ENCODE measurements around the gene SLC36A2.
"Not testable (repeated sequence)": the region's sequence is repeated elsewhere in the genome, so short reads cannot be mapped to it uniquely, and the experiment has no call there.

SLC36A2 gene

DNA sequence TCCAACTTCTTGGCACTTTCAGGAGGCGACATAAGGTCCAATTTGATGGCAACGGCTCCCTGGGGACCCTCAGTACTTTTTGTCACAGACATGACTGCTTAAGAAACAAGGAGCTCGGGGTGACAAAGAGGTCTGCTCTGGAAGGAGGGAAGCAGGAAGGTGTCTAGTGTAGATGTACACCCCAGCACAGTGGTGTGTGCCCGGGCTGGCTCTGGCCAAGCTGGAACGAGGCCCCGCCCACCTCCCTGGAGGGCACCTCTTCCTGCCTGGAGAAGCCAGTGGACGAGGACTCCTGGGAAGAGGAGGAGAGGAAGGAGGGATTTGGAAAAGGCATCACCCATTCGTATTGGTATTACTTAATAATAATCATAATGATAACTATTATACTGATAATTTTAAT is at the start of gene SLC36A2:
Gene SLC36A2, minus strand, starts transcription at position 191 of the 400 bp plus-strand sequence. Its CDS starts 99 bp downstream, at position 92.
- H3K4me1 ChIP-seq (ENCODE audit: control insufficient read depth, insufficient read depth, low read length) = peaks cover 5% of the 10 kb centered on the region; the same call in 1 of the 2 replicates
- no peaks in the 10 kb centered on the region for H3K36me3 ChIP-seq (ENCODE audit: control insufficient read depth, insufficient read depth, low read length)
- no peaks in the 10 kb centered on the region for H3K27me3 ChIP-seq (ENCODE audit: control insufficient read depth, insufficient read depth, low read length)
- no peaks in the 10 kb centered on the region for H3K9me3 ChIP-seq (ENCODE audit: control insufficient read depth, insufficient read depth, low read length)
- WGBS (ENCODE audit: insufficient coverage, insufficient read length) = no CpG with 5 or more reads among the region's 8 CpGs
- H3K4me3 ChIP-seq (ENCODE audit: low read length) = no peak within 1 kb of the TSS
- H3K27ac ChIP-seq (ENCODE audit: low read length) = no peak within 1 kb of the TSS
- DNase-seq (ENCODE audit: low read depth, low spot score) = no peak

DNA sequence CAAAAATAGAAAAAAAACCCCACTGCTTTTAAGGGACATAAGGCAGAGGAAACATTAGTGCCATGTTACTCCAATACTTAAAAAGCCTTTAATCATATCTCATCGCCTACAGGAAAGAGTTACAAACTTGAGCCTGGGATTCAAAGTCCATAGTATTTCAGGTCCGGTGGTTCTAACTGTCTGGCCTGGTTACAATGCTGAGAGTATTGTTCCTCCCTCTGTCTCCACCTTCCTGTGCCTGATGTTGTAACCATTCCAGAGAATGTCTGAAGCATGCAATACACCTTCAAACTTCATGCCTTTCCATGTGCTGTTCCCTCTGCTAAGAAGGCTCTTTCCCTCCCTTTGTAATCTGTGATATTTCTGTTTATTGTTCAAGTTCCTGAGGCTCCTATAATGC is 41.6 kb upstream of the SLC36A2 start:
- Histone ChIP-seq H3K9me3 (ENCODE audit: control insufficient read depth, insufficient read depth, low read length) (no peaks in the 10 kb centered on the region), H3K27ac (ENCODE audit: low read length) (no peak overlapping the region), H3K27me3 (ENCODE audit: control insufficient read depth, insufficient read depth, low read length) (no peaks in the 10 kb centered on the region), H3K36me3 (ENCODE audit: control insufficient read depth, insufficient read depth, low read length) (no peaks in the 10 kb centered on the region), H3K4me3 (ENCODE audit: low read length) (no peak overlapping the region), H3K4me1 (ENCODE audit: control insufficient read depth, insufficient read depth, low read length) (peaks cover 6% of the 10 kb centered on the region; the same call in 1 of the 2 replicates)
- WGBS (ENCODE audit: insufficient coverage, insufficient read length) = no CpG with 5 or more reads among the region's 2 CpGs
- no peak for DNase-seq (ENCODE audit: low read depth, low spot score)

DNA sequence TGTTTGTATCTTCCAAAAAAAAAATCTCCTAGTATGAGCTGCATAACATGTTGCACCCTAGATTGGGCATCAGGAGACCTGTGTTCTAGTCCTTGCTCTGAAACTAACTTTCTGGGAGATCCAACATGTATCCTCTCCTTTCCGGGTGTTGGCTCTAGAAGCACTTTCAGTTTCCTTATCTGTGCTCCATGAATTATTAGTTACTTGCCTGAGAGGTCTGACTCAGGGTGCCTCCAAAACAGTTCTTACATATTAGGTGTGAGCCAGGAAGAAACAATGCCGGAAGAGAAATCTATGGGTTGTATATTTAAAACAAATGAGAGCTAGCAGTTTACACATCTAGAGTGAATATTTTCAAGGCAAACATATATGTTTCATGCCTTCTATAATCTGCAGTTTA is 36.7 kb upstream of the SLC36A2 start:
- Histone ChIP-seq H3K27ac (ENCODE audit: low read length) (no peak overlapping the region), H3K27me3 (ENCODE audit: control insufficient read depth, insufficient read depth, low read length) (no peaks in the 10 kb centered on the region), H3K4me3 (ENCODE audit: low read length) (no peak overlapping the region), H3K9me3 (ENCODE audit: control insufficient read depth, insufficient read depth, low read length) (no peaks in the 10 kb centered on the region), H3K36me3 (ENCODE audit: control insufficient read depth, insufficient read depth, low read length) (no peaks in the 10 kb centered on the region), H3K4me1 (ENCODE audit: control insufficient read depth, insufficient read depth, low read length) (peaks cover 6% of the 10 kb centered on the region; the same call in 1 of the 2 replicates)
- no CpG with 5 or more reads among the region's 2 CpGs for WGBS (ENCODE audit: insufficient coverage, insufficient read length)
- no peak for DNase-seq (ENCODE audit: low read depth, low spot score)

DNA sequence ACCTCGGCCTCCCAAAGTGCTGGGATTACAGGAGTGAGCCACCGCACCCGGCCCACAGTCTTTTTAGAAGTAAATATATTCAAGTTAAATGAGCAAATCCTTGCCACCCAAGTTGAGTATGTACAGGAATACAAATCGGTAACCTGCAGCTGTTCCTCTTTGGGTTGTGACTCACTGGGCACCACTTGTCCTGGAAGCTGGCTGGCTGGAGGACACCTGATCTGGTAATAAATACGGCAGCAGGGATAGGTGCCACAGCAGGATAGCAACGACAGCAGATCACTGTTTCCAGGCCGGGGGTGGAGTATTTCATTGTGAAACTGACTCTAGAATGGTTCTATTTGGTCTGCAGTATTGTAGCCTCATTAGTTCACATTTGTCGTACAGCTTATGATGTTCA is 35.7 kb upstream of the SLC36A2 start:
- Histone ChIP-seq H3K27me3 (ENCODE audit: control insufficient read depth, insufficient read depth, low read length) (no peaks in the 10 kb centered on the region), H3K4me1 (ENCODE audit: control insufficient read depth, insufficient read depth, low read length) (peaks cover 5% of the 10 kb centered on the region; the same call in 1 of the 2 replicates), H3K9me3 (ENCODE audit: control insufficient read depth, insufficient read depth, low read length) (no peaks in the 10 kb centered on the region), H3K4me3 (ENCODE audit: low read length) (no peak overlapping the region), H3K36me3 (ENCODE audit: control insufficient read depth, insufficient read depth, low read length) (no peaks in the 10 kb centered on the region), H3K27ac (ENCODE audit: low read length) (no peak overlapping the region)
- no peak for DNase-seq (ENCODE audit: low read depth, low spot score)
- no CpG with 5 or more reads among the region's 8 CpGs for WGBS (ENCODE audit: insufficient coverage, insufficient read length)

DNA sequence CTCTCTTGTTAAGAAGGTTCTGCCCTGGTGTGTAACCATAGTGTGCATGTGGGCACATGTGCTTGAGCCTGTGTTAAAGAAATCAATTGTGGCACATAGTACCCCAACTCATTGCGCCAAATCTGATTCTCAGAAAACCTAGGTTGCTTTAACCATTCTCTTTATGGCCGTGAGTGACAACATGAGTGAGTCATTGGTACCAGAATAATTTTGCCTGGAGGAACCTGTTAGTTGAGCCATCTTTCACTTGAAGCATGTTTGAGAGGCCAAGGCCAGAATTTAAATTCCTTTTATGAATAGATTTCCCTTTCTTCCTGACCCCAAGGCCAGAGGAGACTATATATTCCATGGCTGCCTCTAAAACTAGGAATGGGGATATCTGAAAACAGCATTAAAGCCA is 35.2 kb upstream of the SLC36A2 start:
- Histone ChIP-seq H3K27ac (ENCODE audit: low read length) (no peak overlapping the region), H3K27me3 (ENCODE audit: control insufficient read depth, insufficient read depth, low read length) (no peaks in the 10 kb centered on the region), H3K4me3 (ENCODE audit: low read length) (no peak overlapping the region), H3K36me3 (ENCODE audit: control insufficient read depth, insufficient read depth, low read length) (no peaks in the 10 kb centered on the region), H3K9me3 (ENCODE audit: control insufficient read depth, insufficient read depth, low read length) (no peaks in the 10 kb centered on the region), H3K4me1 (ENCODE audit: control insufficient read depth, insufficient read depth, low read length) (peaks cover 5% of the 10 kb centered on the region; the same call in 1 of the 2 replicates)
- no CpG with 5 or more reads among the region's 2 CpGs for WGBS (ENCODE audit: insufficient coverage, insufficient read length)
- DNase-seq (ENCODE audit: low read depth, low spot score) = no peak

DNA sequence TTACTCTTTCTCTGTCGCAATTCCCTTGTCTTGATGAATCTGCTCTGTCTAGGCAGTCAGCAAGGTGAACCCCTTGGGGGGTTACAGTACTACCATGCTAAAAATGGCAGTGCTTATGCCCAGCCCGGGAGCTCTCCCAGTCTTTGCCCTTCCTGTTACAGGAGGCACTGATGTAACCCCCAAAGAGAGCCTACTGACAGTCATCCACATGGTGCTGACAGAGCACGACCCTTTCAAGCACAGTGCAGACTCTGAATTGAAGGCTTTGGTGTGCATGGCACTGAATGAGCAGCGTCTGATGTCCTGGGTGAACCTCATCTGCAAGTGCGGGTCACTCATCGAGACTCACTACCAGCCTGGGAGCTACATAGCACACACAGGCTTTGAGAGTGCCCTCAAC is 34.5 kb upstream of the SLC36A2 start:
- no CpG with 5 or more reads among the region's 6 CpGs for WGBS (ENCODE audit: insufficient coverage, insufficient read length)
- Histone ChIP-seq H3K4me3 (ENCODE audit: low read length) (no peak overlapping the region), H3K9me3 (ENCODE audit: control insufficient read depth, insufficient read depth, low read length) (no peaks in the 10 kb centered on the region), H3K4me1 (ENCODE audit: control insufficient read depth, insufficient read depth, low read length) (peaks cover 3% of the 10 kb centered on the region; the same call in 1 of the 2 replicates), H3K27ac (ENCODE audit: low read length) (no peak overlapping the region), H3K27me3 (ENCODE audit: control insufficient read depth, insufficient read depth, low read length) (no peaks in the 10 kb centered on the region), H3K36me3 (ENCODE audit: control insufficient read depth, insufficient read depth, low read length) (no peaks in the 10 kb centered on the region)
- no peak for DNase-seq (ENCODE audit: low read depth, low spot score)

DNA sequence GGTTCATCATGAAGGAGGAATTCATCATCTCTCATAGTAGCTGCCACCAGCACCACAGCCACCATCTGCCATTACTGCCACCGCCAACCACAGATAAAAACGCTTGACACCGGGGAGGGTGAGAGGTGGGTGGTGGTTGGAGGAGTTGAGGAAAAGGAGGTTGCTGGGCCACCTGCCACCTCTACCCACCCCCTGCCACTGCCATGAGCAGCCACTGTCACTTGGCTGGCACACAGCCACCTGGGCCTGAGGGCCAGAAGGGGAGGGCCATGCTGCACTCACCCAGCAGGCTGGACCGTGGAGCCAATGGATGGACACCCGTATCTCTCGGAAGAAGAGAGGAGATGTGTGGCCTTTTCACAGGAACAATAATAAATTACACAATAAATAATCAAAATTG is 31.3 kb upstream of the SLC36A2 start:
- no CpG with 5 or more reads among the region's 6 CpGs for WGBS (ENCODE audit: insufficient coverage, insufficient read length)
- H3K4me1 ChIP-seq (ENCODE audit: control insufficient read depth, insufficient read depth, low read length) = no peaks in the 10 kb centered on the region

DNA sequence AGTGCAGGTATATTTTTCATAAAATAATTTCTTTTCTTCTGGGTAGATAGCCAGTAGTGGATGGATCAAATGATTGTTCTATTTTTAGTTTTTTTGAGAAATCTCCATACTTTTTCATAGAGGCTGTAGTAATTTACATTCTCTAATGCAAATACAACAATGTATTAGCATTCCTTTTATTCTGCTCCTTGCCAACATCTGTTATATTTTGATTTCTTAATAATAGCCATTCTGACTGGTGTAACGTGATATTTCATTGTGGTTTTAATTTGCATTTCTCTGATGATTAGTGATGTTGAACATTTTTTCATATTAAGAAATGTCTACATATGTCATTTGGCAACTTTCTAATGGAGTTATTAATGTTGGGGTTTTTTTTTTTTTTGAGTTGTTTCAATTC is 27.2 kb upstream of the SLC36A2 start:
- WGBS (ENCODE audit: insufficient coverage, insufficient read length) = no CpG with 5 or more reads among the region's 1 CpG
- Histone ChIP-seq H3K9me3 (ENCODE audit: control insufficient read depth, insufficient read depth, low read length) (no peaks in the 10 kb centered on the region), H3K27me3 (ENCODE audit: control insufficient read depth, insufficient read depth, low read length) (no peaks in the 10 kb centered on the region), H3K27ac (ENCODE audit: low read length) (no peak overlapping the region), H3K36me3 (ENCODE audit: control insufficient read depth, insufficient read depth, low read length) (no peaks in the 10 kb centered on the region), H3K4me3 (ENCODE audit: low read length) (no peak overlapping the region), H3K4me1 (ENCODE audit: control insufficient read depth, insufficient read depth, low read length) (no peaks in the 10 kb centered on the region)
- DNase-seq (ENCODE audit: low read depth, low spot score) = no peak

More for the DNA sequence above, 31.3 kb upstream of the SLC36A2 start:
- Histone ChIP-seq H3K27me3 (ENCODE audit: control insufficient read depth, insufficient read depth, low read length) (no peaks in the 10 kb centered on the region), H3K4me3 (ENCODE audit: low read length) (no peak overlapping the region), H3K9me3 (ENCODE audit: control insufficient read depth, insufficient read depth, low read length) (no peaks in the 10 kb centered on the region), H3K27ac (ENCODE audit: low read length) (no peak overlapping the region), H3K36me3 (ENCODE audit: control insufficient read depth, insufficient read depth, low read length) (no peaks in the 10 kb centered on the region)
- no peak for DNase-seq (ENCODE audit: low read depth, low spot score)

DNA sequence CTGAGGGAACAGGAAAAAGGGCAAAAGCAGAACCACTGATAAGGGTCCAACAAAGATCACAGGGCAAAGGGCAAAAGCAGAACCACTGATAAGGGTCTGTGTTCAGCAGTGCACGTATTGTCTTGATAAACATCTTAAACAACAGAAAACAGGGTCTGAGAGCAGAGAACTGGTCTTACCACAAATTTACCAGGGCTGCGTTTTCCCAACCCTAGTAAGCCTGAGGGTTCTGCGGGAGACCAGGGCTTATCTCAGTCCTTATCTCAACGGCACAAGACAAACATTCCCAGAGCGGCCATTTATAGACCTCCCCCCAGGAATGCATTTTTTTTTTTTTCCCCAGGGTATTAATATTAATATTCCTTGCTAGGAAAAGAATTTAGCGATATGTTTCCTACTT is 19.7 kb upstream of the SLC36A2 start:
- no CpG with 5 or more reads among the region's 6 CpGs for WGBS (ENCODE audit: insufficient coverage, insufficient read length)
- not testable (repeated sequence) for H3K27me3 ChIP-seq (ENCODE audit: control insufficient read depth, insufficient read depth, low read length); H3K9me3 ChIP-seq (ENCODE audit: control insufficient read depth, insufficient read depth, low read length); DNase-seq (ENCODE audit: low read depth, low spot score); H3K4me1 ChIP-seq (ENCODE audit: control insufficient read depth, insufficient read depth, low read length); H3K27ac ChIP-seq (ENCODE audit: low read length); H3K36me3 ChIP-seq (ENCODE audit: control insufficient read depth, insufficient read depth, low read length); H3K4me3 ChIP-seq (ENCODE audit: low read length)

DNA sequence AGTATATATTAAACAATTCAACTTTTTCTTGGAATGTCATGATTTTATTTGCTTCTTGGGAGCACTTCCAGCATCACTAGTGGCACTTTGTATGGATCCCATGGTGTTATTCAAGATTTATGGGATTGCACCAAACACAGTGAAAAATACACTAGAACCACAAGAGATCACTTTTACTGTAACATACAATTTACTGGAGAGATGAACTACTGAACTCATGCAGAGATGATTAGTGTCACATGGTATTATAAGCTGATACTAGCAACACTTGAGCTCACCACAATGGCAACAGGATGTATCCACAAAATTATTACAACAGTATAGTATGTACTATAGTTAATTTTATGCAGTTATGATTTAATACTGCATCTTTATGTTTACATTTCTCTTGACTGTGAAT is 16.3 kb upstream of the SLC36A2 start:
- Histone ChIP-seq H3K27me3 (ENCODE audit: control insufficient read depth, insufficient read depth, low read length) (no peaks in the 10 kb centered on the region), H3K36me3 (ENCODE audit: control insufficient read depth, insufficient read depth, low read length) (no peaks in the 10 kb centered on the region), H3K4me3 (ENCODE audit: low read length) (no peak overlapping the region), H3K9me3 (ENCODE audit: control insufficient read depth, insufficient read depth, low read length) (peaks cover 3% of the 10 kb centered on the region; the same call in 1 of the 2 replicates), H3K4me1 (ENCODE audit: control insufficient read depth, insufficient read depth, low read length) (no peaks in the 10 kb centered on the region), H3K27ac (ENCODE audit: low read length) (no peak overlapping the region)
- no peak for DNase-seq (ENCODE audit: low read depth, low spot score)

DNA sequence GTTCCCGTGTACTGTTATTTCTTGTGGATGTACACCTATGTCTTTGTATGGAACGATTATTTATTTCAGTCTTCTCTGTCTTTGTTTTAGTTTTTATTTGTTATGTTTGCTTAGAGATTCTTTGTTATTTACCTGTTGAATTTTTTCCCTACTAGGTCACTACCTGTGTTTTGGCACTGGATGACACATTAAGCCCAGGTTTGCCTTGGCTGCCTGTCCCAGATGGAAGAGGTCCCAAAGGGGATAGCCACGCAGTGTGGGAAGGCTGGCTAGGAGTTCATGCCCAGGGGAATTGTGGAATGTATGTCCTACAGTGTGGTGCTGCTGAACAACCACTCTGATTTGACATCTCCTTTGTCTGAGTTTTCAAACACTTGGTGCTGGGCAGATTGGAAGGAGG is 15.6 kb upstream of the SLC36A2 start:
- peaks cover 2% of the 10 kb centered on the region; the same call in 1 of the 2 replicates for H3K9me3 ChIP-seq (ENCODE audit: control insufficient read depth, insufficient read depth, low read length)

More for the DNA sequence above, 15.6 kb upstream of the SLC36A2 start:
- H3K4me1 ChIP-seq (ENCODE audit: control insufficient read depth, insufficient read depth, low read length) = no peaks in the 10 kb centered on the region
- no peak overlapping the region for H3K27ac ChIP-seq (ENCODE audit: low read length)
- H3K27me3 ChIP-seq (ENCODE audit: control insufficient read depth, insufficient read depth, low read length) = no peaks in the 10 kb centered on the region
- H3K4me3 ChIP-seq (ENCODE audit: low read length) = no peak overlapping the region
- H3K36me3 ChIP-seq (ENCODE audit: control insufficient read depth, insufficient read depth, low read length) = no peaks in the 10 kb centered on the region
- DNase-seq (ENCODE audit: low read depth, low spot score) = no peak
- no CpG with 5 or more reads among the region's 3 CpGs for WGBS (ENCODE audit: insufficient coverage, insufficient read length)

All from iPS DF 6.9 (cell line).